AG20443 (cell line): ENCODE measurements around the gene SCAMP4.

ENCODE experiments used
- DNase-seq: peaks from one replicate; pipeline ENCODE4 v3.0.0; 2012; ENCODE audit warnings: low spot score, mixed read lengths

The SCAMP4 gene

GRCh38 chr19:1957562-1958248 lies 52.5 kb downstream of the SCAMP4 start:
- DNase-seq = no peak

GRCh38 chr19:1959928-1960589 lies 54.9 kb downstream of the SCAMP4 start:
- no peak for DNase-seq

- no peak for DNase-seq
These were observed 56.0 kb downstream of the SCAMP4 start for GRCh38 chr19:1961000-1961883.

- no peak for DNase-seq
These were observed 57.5 kb downstream of the SCAMP4 start for GRCh38 chr19:1962674-1963073.

GRCh38 chr19:1967087-1967608 lies 61.9 kb downstream of the SCAMP4 start:
- no peak for DNase-seq

- no peak for DNase-seq
These were observed 63.3 kb downstream of the SCAMP4 start for GRCh38 chr19:1968279-1969175.

GRCh38 chr19:1969176-1970002 lies 64.2 kb downstream of the SCAMP4 start:
- DNase-seq = no peak

GRCh38 chr19:1970003-1970805 lies 65.0 kb downstream of the SCAMP4 start:
- no peak for DNase-seq

- no peak for DNase-seq
These were observed 65.8 kb downstream of the SCAMP4 start for GRCh38 chr19:1970806-1971502.

GRCh38 chr19:1974381-1975161 lies 69.4 kb downstream of the SCAMP4 start:
- no peak for DNase-seq

- DNase-seq = peak; percentile 59
These were observed 69.9 kb downstream of the SCAMP4 start for GRCh38 chr19:1975162-1975480.
